Anterior cingulate cortex (tissue), 58 donors: Measurements from ENCODE around the gene PIGM.

ENCODE experiments used
- DNase-seq, 58 donors: peaks; one replicate each; lab custom pipeline; 2025; lab: John Stamatoyannopoulos, UW

Gene PIGM

GRCh38 chr1:159992161-159992560, 39.6 kb downstream of the PIGM start:
- no peak for DNase-seq

DNA sequence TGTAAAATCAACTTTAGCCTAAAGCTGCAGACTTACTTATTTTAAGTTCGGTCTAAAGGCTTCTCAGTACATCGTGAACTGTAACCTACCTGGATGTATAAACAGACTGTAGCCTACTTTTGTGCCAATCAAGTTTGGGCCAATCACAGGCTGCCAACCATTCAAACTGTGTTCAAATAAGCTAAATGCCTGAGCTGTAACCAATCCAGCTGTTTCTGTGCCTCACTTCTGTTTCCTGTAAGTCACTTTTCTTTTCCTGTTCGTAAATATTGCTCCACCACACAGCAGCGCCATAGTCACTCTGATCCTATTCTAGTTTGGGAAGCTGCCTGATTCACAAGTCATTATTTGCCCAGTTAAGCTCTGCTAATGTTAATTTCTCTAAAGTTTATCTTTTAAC, 40.3 kb downstream of the PIGM start:
- no peak for DNase-seq

- DNase-seq = no peak
Observed at GRCh38 chr1:159990005-159990404, 41.8 kb downstream of the PIGM start.

- DNase-seq = no peak
Observed at GRCh38 chr1:159989581-159989980, 42.2 kb downstream of the PIGM start.

DNA sequence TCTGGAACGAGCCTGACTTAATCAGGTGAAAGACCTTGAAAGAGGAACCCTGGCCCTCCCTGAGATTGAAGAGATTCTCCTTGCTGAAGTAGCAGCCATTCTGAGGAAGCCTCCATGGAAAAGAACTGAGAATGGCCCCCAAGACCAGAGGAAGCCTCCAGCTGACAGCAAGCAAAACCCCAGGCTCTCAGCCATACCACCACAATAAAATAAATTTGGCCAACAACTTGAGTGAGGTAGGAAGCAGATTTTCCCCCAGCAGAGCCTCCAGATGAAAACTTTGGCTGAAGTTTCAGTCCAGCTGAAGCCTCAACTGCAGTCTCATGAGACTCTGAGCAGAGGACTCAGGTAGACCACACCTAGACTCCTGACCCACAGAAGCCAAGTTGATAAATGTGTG, 43.8 kb downstream of the PIGM start:
- DNase-seq = no peak

- DNase-seq = no peak
Observed at GRCh38 chr1:159987186-159987585, 44.6 kb downstream of the PIGM start.

DNA sequence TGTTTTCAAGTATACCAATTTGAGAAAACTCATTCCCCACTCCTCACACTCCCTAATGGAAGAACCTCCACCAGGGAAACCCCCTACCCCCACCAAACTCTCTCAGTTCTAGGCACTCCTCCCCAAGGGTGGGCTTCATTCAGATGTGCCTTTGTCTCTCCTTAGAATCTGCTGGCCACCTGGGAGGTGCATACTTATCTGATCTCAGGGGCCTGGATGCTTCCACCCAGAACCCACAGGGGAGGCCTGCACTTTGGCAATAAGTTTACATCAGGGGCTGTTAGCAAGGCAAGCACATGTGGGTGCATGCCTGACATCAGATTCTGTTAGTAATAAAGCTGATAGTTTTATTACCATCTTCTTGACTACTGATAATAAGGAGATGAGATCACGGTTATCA, 45.3 kb downstream of the PIGM start:
- no peak for DNase-seq

- DNase-seq = no peak
Observed at GRCh38 chr1:159986093-159986492, 45.7 kb downstream of the PIGM start.

GRCh38 chr1:159985473-159985872, 46.3 kb downstream of the PIGM start:
- no peak for DNase-seq

GRCh38 chr1:159983681-159984080, 48.1 kb downstream of the PIGM start:
- DNase-seq = no peak

DNA sequence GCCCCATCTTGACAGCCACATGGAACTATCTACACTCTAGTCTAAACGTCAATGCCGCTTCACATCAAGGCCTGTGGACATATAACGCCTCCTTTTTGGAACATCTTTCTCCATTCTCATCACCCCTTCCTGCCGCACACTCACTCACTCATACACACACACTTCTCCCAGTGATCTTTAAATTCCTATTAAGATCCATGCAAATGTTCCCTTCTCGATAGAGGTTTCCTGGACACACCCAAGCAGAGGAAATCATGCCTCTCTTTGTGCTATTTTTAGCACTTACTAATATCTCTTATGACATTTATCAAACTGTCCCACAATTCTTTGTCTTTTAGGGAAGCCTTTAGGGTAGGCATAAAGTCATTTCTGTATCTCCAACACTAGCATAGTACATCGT, 49.5 kb downstream of the PIGM start:
- no peak for DNase-seq

- DNase-seq = no peak
Observed at GRCh38 chr1:159981351-159982055, 50.3 kb downstream of the PIGM start.

- DNase-seq = no peak
Observed at GRCh38 chr1:159980786-159981185, 51.0 kb downstream of the PIGM start.

GRCh38 chr1:159980076-159980475, 51.7 kb downstream of the PIGM start:
- DNase-seq = no peak

DNA sequence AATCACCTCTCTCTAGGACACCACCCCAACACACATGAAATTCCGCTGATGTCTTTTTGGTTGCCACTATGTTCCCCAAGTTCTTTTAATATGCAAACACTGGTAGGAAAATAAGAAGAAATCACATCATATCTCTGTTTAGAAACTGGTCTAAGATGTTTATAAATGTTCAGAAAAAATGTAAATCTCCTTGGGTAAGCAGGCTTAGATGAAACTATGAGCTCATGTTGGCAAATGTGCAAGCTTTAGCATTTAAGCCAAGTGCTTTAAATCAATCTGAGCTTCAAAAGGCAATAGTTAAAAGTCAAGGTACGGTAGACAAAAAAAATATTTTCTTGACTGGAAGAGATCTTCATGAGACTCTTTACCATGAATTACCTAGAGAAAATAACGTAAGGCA, 52.5 kb downstream of the PIGM start:
- DNase-seq = no peak

DNA sequence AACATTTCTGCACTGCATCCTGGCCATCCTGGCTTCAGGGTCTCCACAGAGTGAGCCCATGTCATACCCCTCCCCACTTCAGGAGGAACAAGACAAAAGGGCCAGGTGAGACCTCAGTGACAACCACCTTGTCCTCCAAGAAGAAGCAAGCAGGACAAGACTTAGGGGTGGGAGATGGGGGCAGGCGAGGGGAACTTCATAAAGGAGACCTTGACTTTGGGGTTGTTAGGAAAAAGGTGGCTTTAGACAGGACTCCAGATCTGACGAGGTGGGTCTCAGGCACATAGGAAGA, 53.7 kb downstream of the PIGM start:
- DNase-seq = no peak

GRCh38 chr1:159977364-159978106, 54.3 kb downstream of the PIGM start:
- DNase-seq = no peak
